ENCODE data around the gene PAIP2B.

GRCh38 chr2:71157124-71157793 lies 69.6 kb downstream of the PAIP2B start:
- TF ChIP-seq CTCF (IDR thresholded peaks at IDR 0.05; ENCODE audit: insufficient read depth, low read length) = peak; percentile 52
- TF ChIP-seq REST (IDR thresholded peaks at IDR 0.05; ENCODE audit: insufficient replicate concordance, low read depth) = no peak
- no peak for TF ChIP-seq POLR2AphosphoS5 (IDR thresholded peaks at IDR 0.05; ENCODE audit: low read depth)
